MM.1S (cell line): ENCODE measurements around the gene SPI1.

Source experiments
- DNase-seq: peaks from one replicate; pipeline ENCODE4 v3.0.0-alpha.2; 2015
- H2AFZ ChIP-seq: fragments of 300-600 bp; sonication (generic); 2 replicates; pipeline ENCODE4 v1.6.0; 2016; ENCODE audit warnings: antibody characterized with exemption, low read length
- H3F3A ChIP-seq: fragments of 300-600 bp; sonication (generic); 2 replicates; pipeline ENCODE4 v1.6.1; 2016; ENCODE audit warnings: mild to moderate bottlenecking, antibody characterized with exemption, low read length, moderate library complexity, mixed read lengths; ENCODE audit not compliant: insufficient read depth
- H3K27ac ChIP-seq: fragments of 300-600 bp; sonication (generic); 2 replicates; pipeline ENCODE4 v1.5.1; 2016; ENCODE audit warnings: mild to moderate bottlenecking, low read length
- H3K27me3 ChIP-seq: fragments of 300-600 bp; sonication (generic); replicated peaks from 2 replicates; pipeline ENCODE4 v1.6.0; 2016; ENCODE audit warnings: low read length; ENCODE audit not compliant: insufficient read depth
- H3K36me3 ChIP-seq: fragments of 300-600 bp; sonication (generic); replicated peaks from 2 replicates; pipeline ENCODE4 v1.6.1; 2016; ENCODE audit warnings: mild to moderate bottlenecking, low read length, mixed read lengths; ENCODE audit not compliant: insufficient read depth
- H3K4me1 ChIP-seq: fragments of 300-600 bp; sonication (generic); 2 replicates; pipeline ENCODE4 v1.6.1; 2016; ENCODE audit warnings: low read length, mixed read lengths
- H3K4me2 ChIP-seq: fragments of 300-600 bp; sonication (generic); 2 replicates; pipeline ENCODE4 v1.6.0; 2016; ENCODE audit warnings: low read depth, low read length
- H3K4me3 ChIP-seq: fragments of 300-600 bp; sonication (generic); 2 replicates; pipeline ENCODE4 v1.5.1; 2016; ENCODE audit warnings: low read length, mixed read lengths
- H3K79me2 ChIP-seq: fragments of 300-600 bp; sonication (generic); 2 replicates; pipeline ENCODE4 v1.6.1; 2016; ENCODE audit warnings: mixed run types, low read length, mixed read lengths
- H3K9ac ChIP-seq: fragments of 300-600 bp; sonication (generic); 2 replicates; pipeline ENCODE4 v1.6.1; 2016; ENCODE audit warnings: low read length, mixed read lengths
- H3K9me2 ChIP-seq: fragments of 300-600 bp; sonication (generic); replicated peaks from 2 replicates; pipeline ENCODE4 v1.6.1; 2016; ENCODE audit warnings: mild to moderate bottlenecking, low read length, mixed read lengths; ENCODE audit not compliant: insufficient read depth
- H3K9me3 ChIP-seq: fragments of 300-600 bp; sonication (generic); replicated peaks from 2 replicates; pipeline ENCODE4 v1.6.1; 2016; ENCODE audit warnings: mild to moderate bottlenecking, low read length, mixed read lengths; ENCODE audit not compliant: insufficient read depth
- H4K20me1 ChIP-seq: fragments of 300-600 bp; sonication (generic); 2 replicates; pipeline ENCODE4 v1.6.1; 2016; ENCODE audit warnings: mild to moderate bottlenecking, low read length, moderate library complexity, mixed read lengths; ENCODE audit not compliant: insufficient read depth
- CTCF ChIP-seq: fragments of 300-600 bp; sonication (generic); IDR thresholded peaks from 2 replicates; pipeline ENCODE4 v1.5.1; 2016; ENCODE audit warnings: antibody characterized with exemption, low read length, mixed read lengths
- EZH2 ChIP-seq: fragments of 300-600 bp; sonication (generic); optimal IDR thresholded peaks from 2 replicates; pipeline ENCODE3; 2017; ENCODE audit warnings: low read depth, mild to moderate bottlenecking, antibody characterized with exemption, low read length, mixed read lengths
- EZH2phosphoT487 ChIP-seq: fragments of 300-600 bp; sonication (generic); IDR thresholded peaks from 2 replicates; pipeline ENCODE4 v1.6.1; 2018; ENCODE audit warnings: antibody characterized with exemption, low read length

The SPI1 gene

GRCh38 chr11:47361419-47361818, 16.9 kb downstream of the SPI1 start:
- no peaks in the 10 kb centered on the region for H3K27me3 ChIP-seq
- no peak overlapping the region for H3K9ac ChIP-seq
- H3K4me2 ChIP-seq, result no peak overlapping the region
- H3K79me2 ChIP-seq, result no peaks in the 10 kb centered on the region
- TF ChIP-seq EZH2phosphoT487, result no peak
- no peak for TF ChIP-seq CTCF
- TF ChIP-seq EZH2, result no peak
- H3K9me2 ChIP-seq, result no peaks in the 10 kb centered on the region
- H3K4me3 ChIP-seq, result no peak overlapping the region
- H3F3A ChIP-seq, result no peaks in the 10 kb centered on the region
- no peak overlapping the region for H3K27ac ChIP-seq
- no peaks in the 10 kb centered on the region for H4K20me1 ChIP-seq
- H2AFZ ChIP-seq, result no peak overlapping the region
- no peak for DNase-seq
- no peaks in the 10 kb centered on the region for H3K9me3 ChIP-seq
- no peaks in the 10 kb centered on the region for H3K4me1 ChIP-seq
- H3K36me3 ChIP-seq, result no peaks in the 10 kb centered on the region

GRCh38 chr11:47360341-47360740, 18.0 kb downstream of the SPI1 start:
- no peaks in the 10 kb centered on the region for H3K4me1 ChIP-seq
- no peaks in the 10 kb centered on the region for H3F3A ChIP-seq
- no peaks in the 10 kb centered on the region for H3K79me2 ChIP-seq
- no peak overlapping the region for H3K4me3 ChIP-seq
- no peak overlapping the region for H3K27ac ChIP-seq
- no peak overlapping the region for H2AFZ ChIP-seq
- H3K36me3 ChIP-seq, result no peaks in the 10 kb centered on the region
- no peak for TF ChIP-seq EZH2
- no peak for TF ChIP-seq EZH2phosphoT487
- TF ChIP-seq CTCF, result no peak
- DNase-seq, result no peak
- H4K20me1 ChIP-seq, result no peaks in the 10 kb centered on the region
- H3K9ac ChIP-seq, result no peak overlapping the region
- no peaks in the 10 kb centered on the region for H3K9me2 ChIP-seq
- no peak overlapping the region for H3K4me2 ChIP-seq
- H3K9me3 ChIP-seq, result no peaks in the 10 kb centered on the region
- no peaks in the 10 kb centered on the region for H3K27me3 ChIP-seq

- Histone ChIP-seq H3K27ac (no peak overlapping the region), H3K79me2 (no peaks in the 10 kb centered on the region), H3K36me3 (no peaks in the 10 kb centered on the region), H3F3A (no peaks in the 10 kb centered on the region), H3K4me2 (no peak overlapping the region), H2AFZ (no peak overlapping the region), H3K9ac (no peak overlapping the region), H3K9me3 (no peaks in the 10 kb centered on the region), H3K9me2 (no peaks in the 10 kb centered on the region), H3K4me1 (no peaks in the 10 kb centered on the region), H3K4me3 (no peak overlapping the region), H3K27me3 (no peaks in the 10 kb centered on the region), H4K20me1 (no peaks in the 10 kb centered on the region)
- DNase-seq, result no peak
- TF ChIP-seq CTCF (no peak), EZH2 (no peak), EZH2phosphoT487 (no peak)
These were observed 18.8 kb downstream of the SPI1 start for GRCh38 chr11:47359586-47359985.
